Neuronal stem cell (in vitro differentiated cells): ENCODE data around the gene PODXL2.
"Not testable (repeated sequence)": the region's sequence is repeated elsewhere in the genome, so short reads cannot be mapped to it uniquely, and the experiment has no call there.

Source experiments
- DNase-seq: peaks from one replicate; pipeline ENCODE4 v3.0.0-alpha.2; 2013; ENCODE audit warnings: low spot score
- H2AFZ ChIP-seq: one replicate; pipeline ENCODE4 v1.6.1; 2013; ENCODE audit warnings: mild to moderate bottlenecking, low read length, inconsistent platforms
- H2AK5ac ChIP-seq: 2 replicates; pipeline ENCODE4 v1.6.1; 2013; ENCODE audit warnings: low read depth, mild to moderate bottlenecking, inconsistent platforms, low read length, moderate library complexity, mixed read lengths
- H2BK120ac ChIP-seq: 2 replicates; pipeline ENCODE4 v1.6.1; 2013; ENCODE audit warnings: low read depth, mild to moderate bottlenecking, inconsistent platforms, low read length, moderate library complexity, mixed read lengths
- H2BK12ac ChIP-seq: one replicate; pipeline ENCODE4 v1.6.1; 2013; ENCODE audit warnings: low read length, inconsistent platforms
- H2BK15ac ChIP-seq: 2 replicates; pipeline ENCODE4 v1.6.1; 2013; ENCODE audit warnings: mild to moderate bottlenecking, low read length, inconsistent platforms, mixed read lengths
- H2BK5ac ChIP-seq: one replicate; pipeline ENCODE4 v1.6.1; 2013; ENCODE audit warnings: inconsistent platforms, mild to moderate bottlenecking, low read length, moderate library complexity
- H3K14ac ChIP-seq: one replicate; pipeline ENCODE4 v1.6.1; 2013; ENCODE audit warnings: low read length, inconsistent platforms
- H3K18ac ChIP-seq: 2 replicates; pipeline ENCODE4 v1.6.1; 2013; ENCODE audit warnings: low read length, inconsistent platforms
- H3K23ac ChIP-seq: 2 replicates; pipeline ENCODE4 v1.6.1; 2013; ENCODE audit warnings: low read depth, mild to moderate bottlenecking, mixed read lengths, low read length, inconsistent platforms; ENCODE audit not compliant: poor library complexity
- H3K27ac ChIP-seq: replicated peaks from 3 replicates; pipeline ENCODE4 v1.5.1; 2013; ENCODE audit warnings: low read length, inconsistent platforms
- H3K27me3 ChIP-seq, 3 experiments: 2 replicates each; pipeline ENCODE4 v1.6.1; 2013; ENCODE audit warnings: low read length in 3 of 3, mild to moderate bottlenecking in 2 of 3, inconsistent platforms in 1 of 3, low read depth in 1 of 3, mixed read lengths in 1 of 3, moderate library complexity in 1 of 3; ENCODE audit not compliant: control insufficient read depth in 3 of 3, insufficient read depth in 3 of 3
- H3K36me3 ChIP-seq, 2 donors: replicated peaks in 1 of 2; 2 replicates each; pipeline ENCODE4 v1.6.1; 2013; ENCODE audit warnings: low read length in 2 of 2; ENCODE audit not compliant: control insufficient read depth in 2 of 2, insufficient read depth in 2 of 2
- H3K4ac ChIP-seq: 2 replicates; pipeline ENCODE4 v1.6.1; 2013; ENCODE audit warnings: inconsistent platforms, mild to moderate bottlenecking, low read length, moderate library complexity
- H3K4me1 ChIP-seq, 2 donors: 1 replicate in 1 of 2; 2 replicates in 1 of 2; pipeline ENCODE4 v1.6.1; 2013; ENCODE audit warnings: low read length in 2 of 2, low read depth in 1 of 2; ENCODE audit not compliant: control insufficient read depth in 2 of 2, insufficient read depth in 1 of 2
- H3K4me2 ChIP-seq: one replicate; pipeline ENCODE4 v1.6.1; 2013; ENCODE audit warnings: mild to moderate bottlenecking, low read length, inconsistent platforms; ENCODE audit not compliant: insufficient read depth, poor library complexity, severe bottlenecking
- H3K4me3 ChIP-seq, 2 donors: 2 replicates each; pipeline ENCODE4 v1.5.1; 2013; ENCODE audit warnings: low read length in 2 of 2, mild to moderate bottlenecking in 2 of 2, inconsistent platforms in 1 of 2, moderate library complexity in 1 of 2
- H3K79me1 ChIP-seq: one replicate; pipeline ENCODE4 v1.6.1; 2013; ENCODE audit warnings: low read depth, mild to moderate bottlenecking, inconsistent platforms, low read length, moderate library complexity
- H3K9ac ChIP-seq: one replicate; pipeline ENCODE4 v1.6.1; 2013; ENCODE audit warnings: mild to moderate bottlenecking, low read depth, low read length, inconsistent platforms; ENCODE audit not compliant: poor library complexity
- H3K9me3 ChIP-seq, 2 donors: replicated peaks in 1 of 2; 2 replicates each; pipeline versions ENCODE3 to v1.6.1; 2013; ENCODE audit warnings: low read length in 2 of 2, mild to moderate bottlenecking in 2 of 2, inconsistent platforms in 1 of 2, low read depth in 1 of 2, mixed read lengths in 1 of 2, moderate library complexity in 1 of 2; ENCODE audit not compliant: control insufficient read depth in 2 of 2, insufficient read depth in 1 of 2
- H4K8ac ChIP-seq: one replicate; pipeline ENCODE4 v1.6.1; 2013; ENCODE audit warnings: low read depth, mild to moderate bottlenecking, inconsistent platforms, low read length, moderate library complexity
- H4K91ac ChIP-seq: one replicate; pipeline ENCODE4 v1.6.1; 2013; ENCODE audit warnings: low read length, low read depth, mild to moderate bottlenecking, inconsistent platforms; ENCODE audit not compliant: poor library complexity
- WGBS, 2 donors: extraction: QIAGEN DNeasy Blood & Tissue Kit; methylation state at CpG; one replicate each; pipeline ENCODE4 v1.1.7; 2013; ENCODE audit warnings: missing lambda C conversion rate in 2 of 2, mixed read lengths in 1 of 2; ENCODE audit not compliant: insufficient read length in 2 of 2, insufficient replicate concordance in 1 of 2; ENCODE audit errors: extremely low coverage in 2 of 2; 5-methylcytosine and 5-hydroxymethylcytosine counted together

The PODXL2 gene

GRCh38 chr3:127704840-127705239 is 75.9 kb downstream of the PODXL2 start:
- not testable (repeated sequence) for H2BK120ac ChIP-seq, H2BK15ac ChIP-seq, H3K27me3 ChIP-seq, H3K4me3 ChIP-seq, DNase-seq, H3K14ac ChIP-seq, H4K8ac ChIP-seq, H3K4me1 ChIP-seq, H2AFZ ChIP-seq, H3K4ac ChIP-seq, H4K91ac ChIP-seq, H3K36me3 ChIP-seq, H2BK5ac ChIP-seq, H3K9ac ChIP-seq, H3K79me1 ChIP-seq, H2AK5ac ChIP-seq, H3K27ac ChIP-seq, H3K9me3 ChIP-seq, H2BK12ac ChIP-seq, H3K4me2 ChIP-seq, H3K23ac ChIP-seq, H3K18ac ChIP-seq
- no CpG with 5 or more reads among the region's 4 CpGs for WGBS, 2 donors

DNA sequence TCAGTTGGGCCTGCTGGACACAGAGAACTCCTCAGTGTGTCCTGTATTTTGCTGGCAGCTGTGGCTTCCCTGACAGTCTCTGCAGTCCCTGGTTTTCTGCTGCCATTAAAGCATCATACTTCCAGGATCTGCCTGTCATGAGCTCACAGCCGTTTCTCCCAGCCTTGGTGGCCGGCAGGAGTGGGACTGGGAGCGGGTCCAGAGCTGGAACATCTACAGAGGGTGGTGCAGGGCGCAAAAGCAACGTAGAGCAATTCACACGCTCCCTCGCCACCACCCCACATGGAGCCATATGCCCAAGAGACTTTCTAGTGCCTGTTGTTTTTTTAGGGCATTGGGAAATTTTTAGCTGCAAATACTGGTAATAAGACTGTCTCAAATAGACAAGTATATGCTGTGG is 77.3 kb downstream of the PODXL2 start:
- no peak overlapping the region for H2BK5ac ChIP-seq
- H3K27ac ChIP-seq: no peak overlapping the region
- no peak overlapping the region for H2AK5ac ChIP-seq
- peaks cover 0 to 4% of the 10 kb centered on the region in 2 donors for H3K4me1 ChIP-seq
- H3K79me1 ChIP-seq: peaks cover 2% of the 10 kb centered on the region
- H3K4me3 ChIP-seq: no peak overlapping the region
- no CpG with 5 or more reads among the region's 7 CpGs for WGBS, 2 donors
- no peak overlapping the region for H3K4ac ChIP-seq
- no peak overlapping the region for H3K18ac ChIP-seq
- H4K8ac ChIP-seq: peak overlapping the region; percentile 0
- no peak overlapping the region for H3K9ac ChIP-seq
- H4K91ac ChIP-seq: no peak overlapping the region
- peaks cover 0 to 8% (median 0%) of the 10 kb centered on the region in 3 experiments for H3K27me3 ChIP-seq
- no peaks in the 10 kb centered on the region for H3K9me3 ChIP-seq
- H3K36me3 ChIP-seq: no peaks in the 10 kb centered on the region
- DNase-seq: no peak
- no peak overlapping the region for H2BK12ac ChIP-seq
- H3K14ac ChIP-seq: no peak overlapping the region
- H2AFZ ChIP-seq: no peak overlapping the region
- H2BK15ac ChIP-seq: peak overlapping the region; percentile 25
- H2BK120ac ChIP-seq: no peak overlapping the region
- H3K4me2 ChIP-seq: no peak overlapping the region
- H3K23ac ChIP-seq: no peak overlapping the region

DNA sequence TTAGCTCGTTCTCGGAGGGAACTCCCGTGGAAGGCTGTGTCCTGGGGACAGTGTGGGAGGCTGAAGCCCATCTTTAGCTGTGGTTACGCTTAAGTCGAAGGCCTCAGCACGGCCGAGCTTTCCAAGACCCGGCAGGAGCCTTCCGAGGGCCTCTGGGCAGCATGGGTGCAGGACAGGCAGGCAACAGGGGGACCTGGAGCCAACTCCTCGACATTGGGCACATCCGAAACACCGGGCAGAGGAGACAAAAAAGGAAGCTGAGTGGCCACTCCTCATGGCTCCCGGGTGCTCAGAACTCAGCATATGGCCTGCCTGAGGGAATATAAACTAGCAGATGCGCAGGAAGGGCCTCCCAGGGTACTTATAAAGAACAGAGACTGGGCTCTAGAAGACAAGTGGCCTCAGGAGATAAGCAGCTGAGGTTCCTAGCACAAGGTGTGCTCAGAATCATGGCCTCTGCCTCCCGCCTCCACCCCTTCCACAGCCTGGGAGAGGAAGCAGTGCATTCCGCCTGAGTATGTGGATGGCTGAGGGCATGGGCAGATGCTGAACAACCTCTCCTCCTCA is 77.9 kb downstream of the PODXL2 start:
- no peak for DNase-seq
- Histone ChIP-seq H2AFZ (no peak overlapping the region), H3K79me1 (peaks cover 2% of the 10 kb centered on the region), H3K23ac (no peak overlapping the region), H2AK5ac (peak overlapping the region; percentile 35), H3K9me3 (no peaks in the 10 kb centered on the region), H3K27ac (no peak overlapping the region), H3K4me1 (peaks cover 0 to 4% of the 10 kb centered on the region in 2 donors), H3K4me2 (no peak overlapping the region), H2BK12ac (no peak overlapping the region), H2BK5ac (no peak overlapping the region), H3K27me3 (peaks cover 0 to 8% (median 0%) of the 10 kb centered on the region in 3 experiments), H3K18ac (peak overlapping the region; percentile 11), H3K4me3 (peak overlapping the region in 1 of 2 donors; percentile 18), H2BK15ac (no peak overlapping the region), H2BK120ac (no peak overlapping the region), H4K8ac (no peak overlapping the region), H3K36me3 (no peaks in the 10 kb centered on the region), H3K14ac (no peak overlapping the region), H3K9ac (no peak overlapping the region), H4K91ac (no peak overlapping the region), H3K4ac (no peak overlapping the region)
- WGBS, 2 donors: no CpG with 5 or more reads among the region's 16 CpGs

- H3K4me2 ChIP-seq: no peak overlapping the region
- H3K4ac ChIP-seq: no peak overlapping the region
- H4K8ac ChIP-seq: no peak overlapping the region
- no peak overlapping the region for H2AFZ ChIP-seq
- H3K36me3 ChIP-seq: no peaks in the 10 kb centered on the region
- no peak overlapping the region for H2BK12ac ChIP-seq
- no peak overlapping the region for H2BK120ac ChIP-seq
- H4K91ac ChIP-seq: no peak overlapping the region
- H3K27me3 ChIP-seq: peaks cover 0 to 11% (median 0%) of the 10 kb centered on the region in 3 experiments
- H3K14ac ChIP-seq: no peak overlapping the region
- H2BK5ac ChIP-seq: no peak overlapping the region
- no peak for DNase-seq
- no peak overlapping the region for H3K4me3 ChIP-seq
- H3K23ac ChIP-seq: no peak overlapping the region
- H2AK5ac ChIP-seq: no peak overlapping the region
- no peak overlapping the region for H3K18ac ChIP-seq
- no CpG with 5 or more reads among the region's 13 CpGs for WGBS, 2 donors
- no peak overlapping the region for H3K9ac ChIP-seq
- H3K9me3 ChIP-seq: no peaks in the 10 kb centered on the region
- H3K4me1 ChIP-seq: peaks cover 0 to 4% of the 10 kb centered on the region in 2 donors
- no peak overlapping the region for H2BK15ac ChIP-seq
- H3K79me1 ChIP-seq: peaks cover 2% of the 10 kb centered on the region
- no peak overlapping the region for H3K27ac ChIP-seq
Observed at GRCh38 chr3:127707851-127708411, 78.9 kb downstream of the PODXL2 start.
